Fibroblast of villous mesenchyme (primary cell): ENCODE measurements around the gene CCR7. TPM values are rescaled to one million over a fixed set of nuclear protein-coding genes. Genes with fewer than 3 reads are reported as not detected.

Source experiments
- DNase-seq: peaks from one replicate; pipeline ENCODE4 v3.0.0-alpha.2; 2010; ENCODE audit warnings: low read depth
- H3K4me3 ChIP-seq: 2 replicates; pipeline ENCODE4 v1.5.1; 2011; ENCODE audit warnings: low read depth, mild to moderate bottlenecking, low read length
- CTCF ChIP-seq: IDR thresholded peaks from 2 replicates; pipeline ENCODE4 v1.5.1; 2012; ENCODE audit warnings: low read depth, mild to moderate bottlenecking, low read length; ENCODE audit not compliant: insufficient read depth
- total RNA-seq: library from RNA; depleted of rRNA; stranded (reverse); fragments of >200 nt; gene quantifications from 2 replicates; pipeline ENCODE4 v1.2.3, GENCODE V29; 2012

CCR7 gene
- total RNA-seq, 1 donor: not detected

- peak; percentile 57 for DNase-seq
- no peak for TF ChIP-seq CTCF
- H3K4me3 ChIP-seq: no peak overlapping the region
Measured at GRCh38 chr17:40532520-40533253, 32.6 kb downstream of the CCR7 start.

- no peak for TF ChIP-seq CTCF
- no peak for DNase-seq
- no peak overlapping the region for H3K4me3 ChIP-seq
Measured at GRCh38 chr17:40531051-40531991, 34.0 kb downstream of the CCR7 start.

- no peak for DNase-seq
- no peak overlapping the region for H3K4me3 ChIP-seq
- TF ChIP-seq CTCF: no peak
Measured at GRCh38 chr17:40530531-40530994, 34.7 kb downstream of the CCR7 start.

GRCh38 chr17:40529991-40530390, 35.3 kb downstream of the CCR7 start:
- no peak for TF ChIP-seq CTCF
- no peak for DNase-seq
- no peak overlapping the region for H3K4me3 ChIP-seq

GRCh38 chr17:40528692-40529417, 36.4 kb downstream of the CCR7 start:
- DNase-seq: no peak
- H3K4me3 ChIP-seq: no peak overlapping the region
- TF ChIP-seq CTCF: no peak

GRCh38 chr17:40526668-40527067, 38.6 kb downstream of the CCR7 start:
- no peak overlapping the region for H3K4me3 ChIP-seq
- no peak for TF ChIP-seq CTCF
- DNase-seq: peak; percentile 77
